G401 (cell line): ENCODE measurements around the gene PRRG4. TPM values are rescaled to one million over a fixed set of nuclear protein-coding genes. Genes with fewer than 3 reads are reported as not detected.

Experiments
- DNase-seq: peaks from one replicate; pipeline ENCODE4 v3.0.0-alpha.2; 2015; ENCODE audit warnings: low spot score
- in situ Hi-C: cut with HindIII; loops from 2 replicates; pipeline ENCODE4 v1.10.0; 2016; ENCODE audit warnings: low sequenced_read_pairs, mixed read lengths
- total RNA-seq: library from RNA; depleted of rRNA; stranded (reverse); fragments of >200 nt; shearing (Covaris generic); gene quantifications from 2 replicates; pipeline ENCODE4 v1.2.3, GENCODE V29; 2014; rRNA removed

The PRRG4 gene
- total RNA-seq, 1 experiment from 2014 or later, result 0.51 TPM

DNA sequence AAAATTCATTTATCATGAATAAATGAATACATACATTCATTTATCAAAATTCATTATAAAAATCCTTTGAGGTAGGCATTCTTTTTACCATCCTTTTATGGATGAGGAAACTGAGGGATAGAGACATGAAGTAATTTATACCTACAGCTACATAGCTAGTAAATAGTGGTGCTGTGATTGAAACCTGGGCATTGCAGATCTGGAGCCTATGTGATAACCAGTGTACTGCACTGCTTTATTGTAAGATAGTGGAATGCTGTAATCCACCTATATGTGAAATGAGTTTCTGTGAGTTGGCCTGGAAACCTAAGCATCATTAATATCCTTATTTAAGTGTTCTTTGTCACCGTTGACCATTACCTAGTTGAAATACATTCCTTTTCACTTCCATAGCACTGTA is 67.4 kb downstream of the PRRG4 start:
- in situ Hi-C loops, result no loop called here
- no peak for DNase-seq

- DNase-seq, result no peak
- in situ Hi-C loops, result no loop called here
Measured at GRCh38 chr11:32899438-32899837, 69.7 kb downstream of the PRRG4 start.

- no peak for DNase-seq
- in situ Hi-C loops, result no loop called here
Measured at GRCh38 chr11:32902089-32902665, 72.5 kb downstream of the PRRG4 start.

DNA sequence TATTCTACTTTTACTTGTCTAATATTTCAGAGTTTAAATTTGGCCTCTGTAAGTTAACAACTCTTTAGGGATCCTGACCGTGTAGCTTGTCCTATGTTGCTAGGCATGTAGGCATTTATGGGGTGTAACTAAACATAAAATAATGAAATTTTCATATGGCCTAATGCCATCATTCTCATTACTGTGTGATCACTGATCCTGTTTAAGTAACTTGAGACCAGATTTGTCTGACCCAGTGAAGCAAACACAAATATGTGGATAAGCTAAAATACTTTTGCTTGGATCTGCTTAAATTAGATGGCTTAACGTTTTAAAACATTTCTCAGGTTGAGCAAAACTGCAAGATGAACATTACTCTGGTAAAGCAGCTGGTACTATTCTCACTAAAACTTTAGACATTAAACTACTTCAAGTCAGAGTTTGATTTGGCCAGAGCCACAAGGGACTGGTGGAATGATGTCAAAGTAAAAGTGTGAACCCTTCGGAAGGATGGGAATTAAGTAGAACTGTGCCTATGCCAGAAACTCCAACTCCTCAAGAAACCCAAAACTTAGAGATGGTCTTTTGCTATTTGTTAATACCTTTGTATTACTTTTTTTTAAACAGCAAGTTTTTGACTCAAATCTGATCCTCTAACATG is 75.4 kb downstream of the PRRG4 start:
- DNase-seq, result no peak

More for the DNA sequence above, 75.4 kb downstream of the PRRG4 start:
- in situ Hi-C loops, result no loop called here

Other genes with a start within 250 kb of the PRRG4 start
- gene EIF3M, start 246.1 kb upstream of the PRRG4 start, total RNA-seq, result 777 and 862 TPM in 2 replicates
- gene CCDC73, start 35.3 kb upstream of the PRRG4 start, total RNA-seq, result not detected in 2 replicates
- gene QSER1, start 62.9 kb downstream of the PRRG4 start, total RNA-seq, result 10.6 and 16.6 TPM in 2 replicates
- gene DEPDC7, start 186.0 kb downstream of the PRRG4 start, total RNA-seq, result 6.0 and 6.9 TPM in 2 replicates
- 26.6 and 28.3 TPM in 2 replicates for gene TCP11L1, start 209.6 kb downstream of the PRRG4 start, total RNA-seq